NB4 (cell line): ENCODE data around the gene SETDB2.

ENCODE experiments used
- DNase-seq: peaks from one replicate; pipeline ENCODE4 v3.0.0; 2010; ENCODE audit warnings: low read depth
- H3K4me3 ChIP-seq: one replicate; pipeline ENCODE4 v1.5.1; 2011; ENCODE audit warnings: mild to moderate bottlenecking, low read depth, low read length, moderate library complexity
- CTCF ChIP-seq: IDR thresholded peaks from one replicate; pipeline ENCODE4 v1.5.1; 2012; ENCODE audit warnings: low read depth, low read length
- MAX ChIP-seq: IDR thresholded peaks from 2 replicates; pipeline ENCODE4 v1.6.1; 2011; ENCODE audit warnings: low read depth, low read length
- MYC ChIP-seq: IDR thresholded peaks from 2 replicates; pipeline ENCODE4 v1.6.1; 2011; ENCODE audit warnings: low read depth, low read length
- POLR2A ChIP-seq: IDR thresholded peaks from 2 replicates; pipeline ENCODE4 v1.6.1; 2011; ENCODE audit warnings: mild to moderate bottlenecking; ENCODE audit not compliant: insufficient read length; ENCODE audit errors: extremely low read depth

Gene SETDB2

GRCh38 chr13:49441846-49442245, 2.2 kb upstream of the SETDB2 start:
- no peak overlapping the region for H3K4me3 ChIP-seq
- no peak for TF ChIP-seq CTCF
- TF ChIP-seq MAX = no peak
- no peak for DNase-seq

- TF ChIP-seq MYC (no peak), POLR2A (no peak), MAX (no peak), CTCF (no peak)
- peak; percentile 61 for DNase-seq
Observed at GRCh38 chr13:49443357-49443703, 744 bp upstream of the SETDB2 start.

GRCh38 chr13:49444524-49445395, 686 bp downstream of the SETDB2 start:
- H3K4me3 ChIP-seq = peak overlapping the region; percentile 94
- peak; percentile 92 for DNase-seq
- TF ChIP-seq MAX (peak; percentile 98), CTCF (no peak), MYC (peak; percentile 97), POLR2A (peak; percentile 64)

More at GRCh38 chr13:49443357-49443703, 744 bp upstream of the SETDB2 start:
- H3K4me3 ChIP-seq = peak overlapping the region; percentile 94

- no peak for TF ChIP-seq MAX
- no peak for TF ChIP-seq MYC
- TF ChIP-seq POLR2A = no peak
- no peak for TF ChIP-seq CTCF
- peak; percentile 7 for DNase-seq
- peak overlapping the region; percentile 94 for H3K4me3 ChIP-seq
Observed at GRCh38 chr13:49446473-49446872, 2.4 kb downstream of the SETDB2 start.

GRCh38 chr13:49448753-49449152, 4.7 kb downstream of the SETDB2 start:
- TF ChIP-seq POLR2A = no peak
- no peak for TF ChIP-seq CTCF
- no peak for TF ChIP-seq MYC
- no peak overlapping the region for H3K4me3 ChIP-seq
- DNase-seq = no peak
